GM18498 (cell line): Measurements from ENCODE around the gene RPS6KL1.

ENCODE experiments used
- ATAC-seq: cut with Tn5 transposase; IDR thresholded peaks from one replicate; pipeline ENCODE4 v1.9.1; 2021; ENCODE audit warnings: mild to moderate bottlenecking, moderate library complexity; ENCODE audit not compliant: unreplicated experiment

The RPS6KL1 gene

GRCh38 chr14:74922752-74923401 lies at the start of gene RPS6KL1:
RPS6KL1 (minus strand) TSS chr14:74923260; CDS start chr14:74921541, 1,719 bp downstream.
- peak; percentile 91 for ATAC-seq

- ATAC-seq, result no peak
Measured at GRCh38 chr14:74968811-74969210, 45.8 kb upstream of the RPS6KL1 start.

GRCh38 chr14:74965486-74966153 lies 42.6 kb upstream of the RPS6KL1 start:
- ATAC-seq, result no peak

- no peak for ATAC-seq
Measured at GRCh38 chr14:74964787-74965485, 41.9 kb upstream of the RPS6KL1 start.

- no peak for ATAC-seq
Measured at GRCh38 chr14:74963705-74964271, 40.7 kb upstream of the RPS6KL1 start.

- ATAC-seq, result no peak
Measured at GRCh38 chr14:74963178-74963704, 40.2 kb upstream of the RPS6KL1 start.

- no peak for ATAC-seq
Measured at GRCh38 chr14:74962493-74962892, 39.4 kb upstream of the RPS6KL1 start.

GRCh38 chr14:74962046-74962445 lies 39.0 kb upstream of the RPS6KL1 start:
- no peak for ATAC-seq

GRCh38 chr14:74961238-74961911 lies 38.3 kb upstream of the RPS6KL1 start:
- no peak for ATAC-seq

- no peak for ATAC-seq
Measured at GRCh38 chr14:74960736-74961135, 37.7 kb upstream of the RPS6KL1 start.

- ATAC-seq, result no peak
Measured at GRCh38 chr14:74959596-74960180, 36.6 kb upstream of the RPS6KL1 start.

GRCh38 chr14:74956280-74957072 lies 33.4 kb upstream of the RPS6KL1 start:
- ATAC-seq, result no peak

- ATAC-seq, result no peak
Measured at GRCh38 chr14:74956027-74956279, 32.9 kb upstream of the RPS6KL1 start.

- peak; percentile 61 for ATAC-seq
Measured at GRCh38 chr14:74955229-74956026, 32.4 kb upstream of the RPS6KL1 start, which contains the start of gene PGF. PGF (minus strand) TSS chr14:74955597; CDS start chr14:74955242, 355 bp downstream.

- no peak for ATAC-seq
Measured at GRCh38 chr14:74954947-74955228, 31.8 kb upstream of the RPS6KL1 start.

GRCh38 chr14:74954232-74954946 lies 31.3 kb upstream of the RPS6KL1 start:
- no peak for ATAC-seq

- no peak for ATAC-seq
Measured at GRCh38 chr14:74953686-74954085, 30.6 kb upstream of the RPS6KL1 start.

GRCh38 chr14:74952697-74953484 lies 29.8 kb upstream of the RPS6KL1 start:
- ATAC-seq, result no peak
